Duodenal mucosa (tissue), 2 donors: ENCODE data around the gene OTUD3.
A peak's percentile ranks its signal among the peaks of the same experiment; 100 is the strongest.

Experiments used
- H3K27ac ChIP-seq: one replicate; pipeline ENCODE4 v1.7.0; 2013; ENCODE audit warnings: low read depth, low read length
- H3K27me3 ChIP-seq, 2 donors: one replicate each; pipeline ENCODE4 v1.7.0; 2013; ENCODE audit warnings: low read length in 2 of 2, control low read depth in 1 of 2; ENCODE audit not compliant: insufficient read depth in 2 of 2, control insufficient read depth in 1 of 2
- H3K36me3 ChIP-seq, 2 donors: one replicate each; pipeline ENCODE4 v1.7.0; 2013; ENCODE audit warnings: low read length in 2 of 2, control low read depth in 1 of 2; ENCODE audit not compliant: insufficient read depth in 2 of 2, control insufficient read depth in 1 of 2
- H3K4me1 ChIP-seq, 2 donors: one replicate each; pipeline ENCODE4 v1.7.0; 2013; ENCODE audit warnings: low read length in 2 of 2, control low read depth in 1 of 2; ENCODE audit not compliant: insufficient read depth in 2 of 2, control insufficient read depth in 1 of 2
- H3K4me3 ChIP-seq, 2 donors: one replicate each; pipeline ENCODE4 v1.7.0; 2013; ENCODE audit warnings: low read length in 2 of 2, low read depth in 1 of 2
- H3K9ac ChIP-seq, 2 donors: one replicate each; pipeline ENCODE4 v1.7.0; 2013; ENCODE audit warnings: low read length in 2 of 2, low read depth in 1 of 2
- H3K9me3 ChIP-seq, 2 donors: one replicate each; pipeline ENCODE4 v1.7.0; 2013; ENCODE audit warnings: low read length in 2 of 2, control low read depth in 1 of 2; ENCODE audit not compliant: control insufficient read depth in 1 of 2

Gene OTUD3

GRCh38 chr1:19852036-19852435 is 30.2 kb upstream of the OTUD3 start:
- Histone ChIP-seq H3K9ac (no peak overlapping the region), H3K9me3 (no peaks in the 10 kb centered on the region), H3K4me3 (no peak overlapping the region), H3K27ac (no peak overlapping the region), H3K36me3 (no peaks in the 10 kb centered on the region), H3K27me3 (no peaks in the 10 kb centered on the region), H3K4me1 (peaks cover 0 to 4% of the 10 kb centered on the region in 2 donors)

DNA sequence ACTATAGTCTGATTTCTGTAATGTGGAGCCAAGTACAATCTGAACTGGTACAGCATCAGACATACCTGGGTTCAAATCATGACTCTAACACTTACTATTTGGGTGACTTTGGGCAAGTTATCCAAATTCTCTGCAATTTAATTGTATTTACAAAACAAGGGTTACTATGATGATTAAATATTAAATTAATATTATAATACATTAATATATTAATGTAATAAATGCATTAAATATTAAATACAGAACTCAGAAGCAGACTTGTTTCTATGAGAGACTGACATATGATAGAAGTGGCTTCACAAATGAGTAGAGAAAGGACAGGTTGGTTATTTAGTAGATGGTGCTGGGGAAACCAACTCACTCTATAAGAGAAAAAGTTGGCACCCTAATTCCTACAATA is 27.3 kb upstream of the OTUD3 start:
- Histone ChIP-seq H3K36me3 (no peaks in the 10 kb centered on the region), H3K4me1 (peaks cover 5 to 6% of the 10 kb centered on the region in 2 donors), H3K9ac (no peak overlapping the region)

DNA sequence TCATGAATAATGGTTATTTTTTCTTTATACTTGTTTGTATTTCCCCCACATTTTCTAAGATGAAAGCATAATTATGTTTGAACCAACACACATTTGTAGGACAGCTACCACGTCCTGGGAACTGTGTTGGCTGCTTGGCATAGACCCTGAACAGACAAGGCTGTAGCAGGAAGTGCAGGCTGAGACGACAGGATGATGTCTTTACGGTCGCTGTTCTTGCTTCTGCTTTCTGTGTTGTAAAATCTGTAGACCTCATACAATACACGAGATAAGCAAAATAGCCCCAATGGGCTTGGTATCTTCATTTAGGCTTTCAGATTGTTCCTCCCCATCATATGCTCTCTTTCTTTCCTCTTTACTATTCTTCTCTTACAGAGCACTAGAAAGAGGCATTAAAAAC is 23.3 kb upstream of the OTUD3 start:
- Histone ChIP-seq H3K27ac (no peak overlapping the region), H3K36me3 (no peaks in the 10 kb centered on the region), H3K9ac (no peak overlapping the region), H3K9me3 (no peaks in the 10 kb centered on the region), H3K4me3 (no peak overlapping the region), H3K27me3 (no peaks in the 10 kb centered on the region), H3K4me1 (peaks cover 20 to 26% of the 10 kb centered on the region in 2 donors)

More for the DNA sequence above, 27.3 kb upstream of the OTUD3 start:
- Histone ChIP-seq H3K27ac (no peak overlapping the region), H3K27me3 (no peaks in the 10 kb centered on the region), H3K4me3 (no peak overlapping the region), H3K9me3 (no peaks in the 10 kb centered on the region)

- no peaks in the 10 kb centered on the region for H3K36me3 ChIP-seq
- no peak overlapping the region for H3K9ac ChIP-seq
- H3K4me3 ChIP-seq = no peak overlapping the region
- H3K27me3 ChIP-seq = no peaks in the 10 kb centered on the region
- peak overlapping the region; percentile 64 for H3K27ac ChIP-seq
- H3K4me1 ChIP-seq = peaks cover 20 to 26% of the 10 kb centered on the region in 2 donors
- H3K9me3 ChIP-seq = no peaks in the 10 kb centered on the region
Observed at GRCh38 chr1:19859876-19860275, 22.3 kb upstream of the OTUD3 start.

DNA sequence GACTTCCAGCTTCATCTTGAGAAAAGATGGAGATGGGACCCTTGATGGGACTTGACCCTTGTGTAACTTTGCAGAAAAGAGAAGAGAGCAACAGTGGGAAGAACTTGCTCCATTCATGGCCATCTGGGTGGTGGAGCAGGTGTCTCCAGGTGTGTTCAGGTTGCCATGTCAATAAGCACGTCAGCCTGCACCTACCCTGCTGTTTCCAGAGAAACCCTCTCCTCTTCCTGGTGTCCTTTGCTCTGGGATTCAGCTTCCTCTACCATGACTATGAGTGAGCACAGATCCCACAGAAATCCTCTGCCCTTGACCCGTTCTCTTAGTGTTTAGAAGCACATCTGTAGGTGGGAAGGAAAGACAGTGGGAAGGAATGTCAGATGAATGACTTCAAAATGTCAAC is 21.8 kb upstream of the OTUD3 start:
- no peaks in the 10 kb centered on the region for H3K27me3 ChIP-seq
- peaks cover 20 to 26% of the 10 kb centered on the region in 2 donors for H3K4me1 ChIP-seq
- H3K36me3 ChIP-seq = no peaks in the 10 kb centered on the region
- no peaks in the 10 kb centered on the region for H3K9me3 ChIP-seq
- peak overlapping the region; percentile 13 to 27 for H3K4me3 ChIP-seq
- peak overlapping the region; percentile 67 for H3K27ac ChIP-seq
- peak overlapping the region; percentile 35 to 58 for H3K9ac ChIP-seq

DNA sequence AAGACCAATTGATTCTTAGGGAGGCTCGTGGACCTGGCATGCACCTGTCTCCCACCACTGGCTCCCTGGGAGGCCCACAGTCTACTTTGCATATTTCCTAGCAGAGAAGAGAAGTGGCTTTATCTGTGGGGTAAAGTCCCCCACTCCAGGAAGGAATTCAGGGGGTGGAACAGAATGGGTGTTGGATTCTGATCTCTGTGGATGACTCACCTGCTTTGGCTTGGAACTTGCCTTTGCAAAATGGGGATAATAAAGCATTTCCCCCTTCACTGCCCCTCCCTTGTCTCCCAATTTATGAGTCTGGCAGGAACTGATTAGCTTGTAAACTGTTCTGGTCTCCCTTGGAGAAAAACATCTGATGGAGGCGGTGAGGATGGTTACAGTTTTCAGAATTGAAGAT is 21.2 kb upstream of the OTUD3 start:
- Histone ChIP-seq H3K36me3 (no peaks in the 10 kb centered on the region), H3K27ac (peak overlapping the region; percentile 67), H3K4me1 (peaks cover 20 to 26% of the 10 kb centered on the region in 2 donors), H3K9ac (peak overlapping the region; percentile 35 to 58), H3K27me3 (peaks cover 0 to 4% of the 10 kb centered on the region in 2 donors), H3K9me3 (no peaks in the 10 kb centered on the region), H3K4me3 (peak overlapping the region in 1 of 2 donors; percentile 27)

- Histone ChIP-seq H3K27ac (no peak overlapping the region), H3K4me3 (no peak overlapping the region), H3K27me3 (peaks cover 0 to 4% of the 10 kb centered on the region in 2 donors), H3K9ac (no peak overlapping the region), H3K4me1 (peaks cover 20 to 26% of the 10 kb centered on the region in 2 donors), H3K9me3 (no peaks in the 10 kb centered on the region), H3K36me3 (no peaks in the 10 kb centered on the region)
Observed at GRCh38 chr1:19861842-19862530, 20.2 kb upstream of the OTUD3 start.

GRCh38 chr1:19862944-19863343 is 19.3 kb upstream of the OTUD3 start:
- H3K36me3 ChIP-seq = no peaks in the 10 kb centered on the region
- peaks cover 0 to 4% of the 10 kb centered on the region in 2 donors for H3K27me3 ChIP-seq
- peaks cover 20 to 26% of the 10 kb centered on the region in 2 donors for H3K4me1 ChIP-seq
- no peaks in the 10 kb centered on the region for H3K9me3 ChIP-seq
- no peak overlapping the region for H3K4me3 ChIP-seq
- no peak overlapping the region for H3K27ac ChIP-seq
- no peak overlapping the region for H3K9ac ChIP-seq

GRCh38 chr1:19864570-19865160 is 17.5 kb upstream of the OTUD3 start:
- Histone ChIP-seq H3K27me3 (peaks cover 0 to 4% of the 10 kb centered on the region in 2 donors), H3K9me3 (no peaks in the 10 kb centered on the region), H3K4me1 (peaks cover 17 to 21% of the 10 kb centered on the region in 2 donors), H3K4me3 (no peak overlapping the region), H3K9ac (no peak overlapping the region), H3K27ac (no peak overlapping the region), H3K36me3 (no peaks in the 10 kb centered on the region)

DNA sequence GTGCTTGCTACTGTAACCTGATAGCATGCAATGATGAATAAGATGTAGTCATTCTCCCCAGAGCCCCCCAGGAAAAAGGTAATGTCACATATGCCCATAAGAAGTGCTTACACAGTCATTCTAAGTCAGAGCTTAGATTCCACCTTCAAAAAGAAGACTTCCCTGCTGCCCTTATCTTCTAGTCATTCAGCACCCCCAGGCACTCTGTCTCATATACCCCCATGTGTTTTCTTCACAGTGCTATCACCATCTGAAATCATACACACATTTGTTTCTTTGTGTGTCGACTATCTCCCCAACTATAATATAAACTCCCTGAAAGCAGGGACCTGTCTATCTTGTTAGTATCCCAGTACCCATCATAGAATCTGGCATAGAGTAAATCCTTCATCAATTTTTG is 16.2 kb upstream of the OTUD3 start:
- H3K36me3 ChIP-seq = no peaks in the 10 kb centered on the region
- H3K9ac ChIP-seq = no peak overlapping the region
- peaks cover 5 to 10% of the 10 kb centered on the region in 2 donors for H3K4me1 ChIP-seq
- H3K9me3 ChIP-seq = no peaks in the 10 kb centered on the region
- H3K27me3 ChIP-seq = peaks cover 0 to 4% of the 10 kb centered on the region in 2 donors
- H3K27ac ChIP-seq = no peak overlapping the region
- H3K4me3 ChIP-seq = no peak overlapping the region
